ENCODE measurements around the gene CAP2. TPM values are rescaled to one million over a fixed set of nuclear protein-coding genes. Genes with fewer than 3 reads are reported as not detected.
A peak's percentile ranks its signal among the peaks of the same experiment; 100 is the strongest.

CAP2 gene
- total RNA-seq, 1 experiment from 2014 or later: 11.5 TPM

GRCh38 chr6:17472653-17473183 is 79.3 kb downstream of the CAP2 start:
- no peak overlapping the region for H2BK120ac ChIP-seq (ENCODE audit: low read depth, low read length, poor library complexity, severe bottlenecking)
- H3K4me1 Mint-ChIP-seq: peaks cover 0 to 10% of the 10 kb centered on the region in 2 experiments; a peak in 1 of 4 replicates
- H2AK5ac ChIP-seq (ENCODE audit: insufficient read length, low read length): no peak overlapping the region
- no peak overlapping the region for H2BK20ac ChIP-seq (ENCODE audit: low read depth, low read length, poor library complexity, severe bottlenecking)
- H3K4me2 ChIP-seq (ENCODE audit: insufficient read depth, insufficient read length, low read length): no peak overlapping the region
- TF ChIP-seq, protein P1, sequence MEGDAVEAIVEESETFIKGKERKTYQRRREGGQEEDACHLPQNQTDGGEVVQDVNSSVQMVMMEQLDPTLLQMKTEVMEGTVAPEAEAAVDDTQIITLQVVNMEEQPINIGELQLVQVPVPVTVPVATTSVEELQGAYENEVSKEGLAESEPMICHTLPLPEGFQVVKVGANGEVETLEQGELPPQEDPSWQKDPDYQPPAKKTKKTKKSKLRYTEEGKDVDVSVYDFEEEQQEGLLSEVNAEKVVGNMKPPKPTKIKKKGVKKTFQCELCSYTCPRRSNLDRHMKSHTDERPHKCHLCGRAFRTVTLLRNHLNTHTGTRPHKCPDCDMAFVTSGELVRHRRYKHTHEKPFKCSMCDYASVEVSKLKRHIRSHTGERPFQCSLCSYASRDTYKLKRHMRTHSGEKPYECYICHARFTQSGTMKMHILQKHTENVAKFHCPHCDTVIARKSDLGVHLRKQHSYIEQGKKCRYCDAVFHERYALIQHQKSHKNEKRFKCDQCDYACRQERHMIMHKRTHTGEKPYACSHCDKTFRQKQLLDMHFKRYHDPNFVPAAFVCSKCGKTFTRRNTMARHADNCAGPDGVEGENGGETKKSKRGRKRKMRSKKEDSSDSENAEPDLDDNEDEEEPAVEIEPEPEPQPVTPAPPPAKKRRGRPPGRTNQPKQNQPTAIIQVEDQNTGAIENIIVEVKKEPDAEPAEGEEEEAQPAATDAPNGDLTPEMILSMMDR (conservative IDR thresholded peaks at IDR 0.05): no peak
- no peak overlapping the region for H2AFZ ChIP-seq (ENCODE audit: low read length)
- H4K8ac ChIP-seq (replicated peaks; ENCODE audit: insufficient read length, low read depth, low read length): no peak overlapping the region
- H3K14ac ChIP-seq (ENCODE audit: insufficient read depth, low read length): no peak overlapping the region
- no peak overlapping the region for H3K9ac ChIP-seq (ENCODE audit: extremely low read depth, insufficient read length, low read length)
- no peaks in the 10 kb centered on the region for H3K9me3 ChIP-seq (ENCODE audit: control insufficient read depth, low read depth, low read length)
- H3K27me3 ChIP-seq (ENCODE audit: insufficient read depth, low read length): no peaks in the 10 kb centered on the region
- no peak overlapping the region for H3K27ac ChIP-seq (ENCODE audit: insufficient read length, low read depth, low read length)
- no peaks in the 10 kb centered on the region for H3K27me3 Mint-ChIP-seq (ENCODE audit: low read depth)
- no peak overlapping the region for H3K18ac ChIP-seq (ENCODE audit: insufficient read length, low read depth, low read length)
- no peak overlapping the region for H4K5ac ChIP-seq (ENCODE audit: insufficient read length, low read depth, low read length)
- no peaks in the 10 kb centered on the region for H3K79me1 ChIP-seq (ENCODE audit: insufficient read depth, low read depth, low read length, poor library complexity, severe bottlenecking)
- no peaks in the 10 kb centered on the region for H3K23me2 ChIP-seq (ENCODE audit: insufficient read length, low read depth, low read length, poor library complexity, severe bottlenecking)
- no peaks in the 10 kb centered on the region for H4K20me1 ChIP-seq (ENCODE audit: control insufficient read depth, insufficient read depth, insufficient read length)
- H3K36me3 Mint-ChIP-seq (ENCODE audit: insufficient read depth in 1 of 3, low read depth in 3 of 3): no peaks in the 10 kb centered on the region
- no peaks in the 10 kb centered on the region; the same call in 1 of the 2 replicates for H3K4me1 ChIP-seq (ENCODE audit: insufficient read depth, low read length)
- H2BK12ac ChIP-seq (ENCODE audit: insufficient read length, low read depth, low read length): no peak overlapping the region
- no peak overlapping the region for H3T11ph ChIP-seq (ENCODE audit: low read length)
- DNase-seq: no peak
- H3K79me2 ChIP-seq (ENCODE audit: insufficient read depth, low read length): no peaks in the 10 kb centered on the region
- no peak overlapping the region for H4K91ac ChIP-seq (ENCODE audit: insufficient read length, low read depth, low read length)
- peak overlapping the region in 1 of 3 experiments; percentile 34; a peak in 1 of 7 replicates for H3K27ac Mint-ChIP-seq
- H3K9me3 Mint-ChIP-seq: no peaks in the 10 kb centered on the region
- no peak overlapping the region for H3K56ac ChIP-seq (ENCODE audit: insufficient read length, low read depth, low read length)
- no CpG with 5 or more reads among the region's 2 CpGs for WGBS (ENCODE audit: extremely low coverage, insufficient read length, low lambda C conversion rate)
- no peak overlapping the region for H2BK5ac ChIP-seq (ENCODE audit: insufficient read length, low read length)
- H3K4me3 Mint-ChIP-seq: no peak overlapping the region
- H3K4ac ChIP-seq (ENCODE audit: low read depth, low read length): no peak overlapping the region
- no peak overlapping the region for H3K23ac ChIP-seq (ENCODE audit: insufficient read length, low read depth, low read length)
- H2BK15ac ChIP-seq (ENCODE audit: low read depth, low read length): no peak overlapping the region
